Common myeloid progenitor, CD34-positive (primary cell): ENCODE data around the gene DENND1A.

Source experiments
- CTCF ChIA-PET: fragments of 350-600 bp; sonication (Branson Sonifier 250); formaldehyde crosslinking; loops from one replicate; lab custom pipeline; 2021; ENCODE audit warnings: antibody characterized with exemption; lab: Charles Lee
- POLR2A ChIA-PET: fragments of 350-600 bp; sonication (Branson Sonifier 250); formaldehyde crosslinking; loops from one replicate; lab custom pipeline; 2021; ENCODE audit warnings: antibody characterized with exemption; lab: Charles Lee
- DNase-seq, 3 donors: peaks; one replicate each; pipeline versions ENCODE4 v3.0.0 to v3.0.0-alpha.2; 2013
- H3K27ac ChIP-seq, 2 experiments: 1 replicate in 1 of 2; 2 replicates in 1 of 2; pipeline ENCODE4 v1.7.0; 2013; ENCODE audit warnings: inconsistent platforms in 2 of 2, low read length in 2 of 2, mild to moderate bottlenecking in 2 of 2, low read depth in 1 of 2, moderate library complexity in 1 of 2; ENCODE audit not compliant: severe bottlenecking in 2 of 2, insufficient read depth in 1 of 2, poor library complexity in 1 of 2
- H3K27me3 ChIP-seq, 5 experiments: replicated peaks in 2 of 5; 1 replicate in 3 of 5; 2 replicates in 2 of 5; pipeline versions ENCODE4 v1.6.1 to v1.7.0; 2013; ENCODE audit warnings: low read length in 4 of 5, mild to moderate bottlenecking in 2 of 5, moderate library complexity in 2 of 5, inconsistent platforms in 1 of 5; ENCODE audit not compliant: insufficient read depth in 5 of 5, control insufficient read depth in 4 of 5
- H3K36me3 ChIP-seq, 4 experiments: 1 replicate in 2 of 4; 2 replicates in 2 of 4; pipeline versions ENCODE4 v1.6.1 to v1.7.0; 2013; ENCODE audit warnings: low read length in 3 of 4, control low read depth in 1 of 4, mild to moderate bottlenecking in 1 of 4; ENCODE audit not compliant: control insufficient read depth in 4 of 4, insufficient read depth in 4 of 4
- H3K4me1 ChIP-seq, 4 experiments: 1 replicate in 3 of 4; 2 replicates in 1 of 4; pipeline versions ENCODE4 v1.6.1 to v1.7.1; 2013; ENCODE audit warnings: low read length in 3 of 4, mild to moderate bottlenecking in 3 of 4, control low read depth in 1 of 4, inconsistent platforms in 1 of 4, moderate library complexity in 1 of 4; ENCODE audit not compliant: control insufficient read depth in 4 of 4, insufficient read depth in 4 of 4; ENCODE audit errors: control extremely low read depth in 1 of 4
- H3K4me3 ChIP-seq, 7 experiments: 1 replicate in 4 of 7; 2 replicates in 3 of 7; pipeline versions ENCODE4 v1.5.1 to v1.7.0; 2013; ENCODE audit warnings: mild to moderate bottlenecking in 7 of 7, low read length in 6 of 7, moderate library complexity in 6 of 7, inconsistent platforms in 2 of 7, low read depth in 2 of 7, control low read depth in 1 of 7; ENCODE audit not compliant: insufficient read depth in 4 of 7, control insufficient read depth in 1 of 7; ENCODE audit errors: extremely low read depth in 1 of 7
- H3K9me3 ChIP-seq, 5 experiments: 1 replicate in 4 of 5; 2 replicates in 1 of 5; pipeline versions ENCODE4 v1.6.1 to v1.7.1; 2013; ENCODE audit warnings: low read length in 4 of 5, mild to moderate bottlenecking in 2 of 5, inconsistent platforms in 1 of 5, low read depth in 1 of 5, moderate library complexity in 1 of 5; ENCODE audit not compliant: control insufficient read depth in 4 of 5, insufficient read depth in 2 of 5; ENCODE audit errors: control extremely low read depth in 1 of 5
- WGBS: methylation state at CpG from one replicate; pipeline ENCODE4 v1.1.5; 2013; ENCODE audit not compliant: insufficient coverage; 5-methylcytosine and 5-hydroxymethylcytosine counted together

DENND1A gene

DNA sequence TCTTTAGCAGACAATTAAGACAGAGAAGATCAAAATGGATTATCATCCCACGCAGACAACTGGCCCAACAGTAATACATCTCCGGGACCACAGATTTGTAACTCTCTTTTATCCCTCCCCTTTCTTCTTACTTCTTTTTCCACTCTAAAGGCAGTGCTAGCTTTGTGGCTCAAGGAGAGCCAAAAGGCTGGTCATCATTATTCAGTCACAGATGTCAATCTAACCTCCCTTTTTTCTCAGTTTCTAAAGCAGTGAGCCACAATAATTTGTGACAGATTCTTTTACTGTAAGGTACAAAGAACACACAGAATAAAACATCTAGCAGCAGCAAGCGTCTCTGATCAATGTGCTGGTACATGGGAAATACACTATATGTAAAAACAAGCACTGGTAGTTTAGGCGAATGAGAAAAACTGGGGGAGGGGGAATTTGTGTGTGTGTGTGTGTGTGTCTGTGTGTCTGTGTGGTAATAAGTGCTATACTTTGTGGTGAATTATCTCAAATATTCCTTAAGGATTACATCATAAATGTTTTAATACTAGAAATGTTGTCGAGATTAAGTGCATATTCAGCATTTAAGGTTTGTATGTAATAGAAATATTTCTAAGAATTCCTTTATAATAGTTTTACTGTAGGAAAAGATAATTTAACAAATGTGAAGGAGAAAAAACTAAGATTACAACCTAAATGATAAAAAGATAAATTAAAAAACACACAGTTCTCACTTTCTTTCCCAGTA, 140.2 kb downstream of the DENND1A start:
- H3K27me3 ChIP-seq: no peaks in the 10 kb centered on the region
- H3K36me3 ChIP-seq: no peaks in the 10 kb centered on the region
- H3K9me3 ChIP-seq: no peaks in the 10 kb centered on the region
- 100% methylated on average over 2 of the region's 5 CpGs for WGBS
- no peak overlapping the region for H3K4me3 ChIP-seq
- POLR2A ChIA-PET: no interaction called here
- no peak overlapping the region for H3K27ac ChIP-seq
- no peak for DNase-seq
- H3K4me1 ChIP-seq: no peaks in the 10 kb centered on the region
- CTCF ChIA-PET: no interaction called here

DNA sequence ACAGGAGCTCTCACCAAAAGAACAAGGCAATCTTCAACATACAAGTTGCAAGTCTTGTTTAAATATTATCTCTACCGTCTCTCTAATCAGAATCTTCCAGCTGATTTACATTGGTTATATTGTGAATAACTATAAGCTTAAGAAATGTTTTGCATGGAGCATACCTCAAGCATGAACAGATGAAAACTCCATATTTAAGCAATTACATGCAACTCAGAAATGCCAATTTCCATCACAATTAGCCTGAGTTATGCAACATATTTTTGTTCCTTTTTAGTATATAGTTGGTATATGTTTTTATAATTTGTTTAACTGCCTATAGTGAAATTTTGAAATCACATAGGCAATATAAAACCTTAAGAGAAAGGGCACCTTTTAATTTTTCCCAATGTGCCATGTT, 142.5 kb downstream of the DENND1A start:
- no peak for DNase-seq
- no CpG with 5 or more reads among the region's 1 CpG for WGBS
- Histone ChIP-seq H3K9me3 (no peaks in the 10 kb centered on the region), H3K4me1 (no peaks in the 10 kb centered on the region), H3K4me3 (no peak overlapping the region), H3K27ac (no peak overlapping the region), H3K36me3 (no peaks in the 10 kb centered on the region), H3K27me3 (no peaks in the 10 kb centered on the region)
- CTCF ChIA-PET: interaction anchor here (0.9 kb wide), 1 partner anchor 16 kb away, joined by 3 read pairs; no protein-coding TSS in a partner anchor
- POLR2A ChIA-PET: no interaction called here

DNA sequence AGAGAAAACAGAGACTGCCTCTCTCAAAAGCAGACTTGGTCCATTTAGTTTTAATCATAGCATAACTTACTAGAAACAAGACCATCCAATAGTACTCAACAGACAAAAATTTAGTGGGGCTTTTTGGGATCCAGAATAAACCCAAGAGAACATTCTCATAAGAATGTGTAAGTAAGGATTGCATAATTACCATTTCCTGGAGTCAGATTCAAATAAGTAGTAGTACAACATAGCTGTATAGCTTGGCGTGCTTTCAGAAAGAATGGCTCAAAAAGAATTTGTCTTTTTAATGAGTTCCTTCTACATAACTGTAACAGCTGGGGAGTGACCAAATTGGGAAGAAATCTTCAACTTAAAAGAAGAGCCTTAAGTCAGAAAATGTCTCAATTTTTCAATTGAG, 145.4 kb downstream of the DENND1A start:
- Histone ChIP-seq H3K27ac (no peak overlapping the region), H3K36me3 (peaks cover 0 to 2% (median 0%) of the 10 kb centered on the region in 4 experiments), H3K27me3 (no peaks in the 10 kb centered on the region), H3K4me3 (no peak overlapping the region), H3K9me3 (no peaks in the 10 kb centered on the region), H3K4me1 (no peaks in the 10 kb centered on the region)
- CTCF ChIA-PET: no interaction called here
- WGBS: no CpG with 5 or more reads among the region's 1 CpG
- POLR2A ChIA-PET: no interaction called here
- DNase-seq: no peak

DNA sequence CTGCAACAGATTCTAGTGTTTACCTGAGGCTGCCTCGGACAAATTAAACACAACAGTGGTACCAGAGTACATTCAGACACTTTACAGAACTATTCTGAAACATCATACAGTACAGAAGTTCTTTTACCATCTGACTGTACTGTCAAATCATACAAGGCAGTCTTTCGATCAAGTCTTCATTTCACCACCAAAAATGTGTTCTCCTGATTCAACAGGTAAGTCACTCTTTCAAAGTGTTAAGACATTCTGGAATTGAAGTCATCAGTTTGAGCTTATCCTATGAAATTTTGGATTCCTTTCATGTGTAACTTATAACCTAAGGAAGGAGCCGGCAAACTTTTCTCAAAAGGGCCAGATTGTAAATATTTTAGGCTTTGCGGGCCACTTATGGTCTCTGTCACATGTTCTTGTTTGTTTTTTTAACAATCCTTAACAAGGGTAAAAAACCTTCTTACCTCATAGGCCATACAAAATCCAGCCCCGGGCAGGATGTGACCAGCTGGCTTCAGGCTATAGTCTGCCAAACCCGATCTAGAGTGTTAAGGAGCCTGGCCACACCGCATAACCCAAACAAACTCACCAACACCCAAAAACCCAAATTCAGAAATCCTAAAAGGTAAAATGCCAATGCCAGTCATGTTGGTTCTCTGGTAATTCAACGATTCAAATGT, 151.6 kb downstream of the DENND1A start:
- Histone ChIP-seq H3K4me3 (no peak overlapping the region), H3K36me3 (peaks cover 0 to 2% (median 0%) of the 10 kb centered on the region in 4 experiments), H3K4me1 (peaks cover 0 to 13% (median 5%) of the 10 kb centered on the region in 4 experiments), H3K27me3 (no peaks in the 10 kb centered on the region), H3K9me3 (no peaks in the 10 kb centered on the region), H3K27ac (no peak overlapping the region)
- ChIA-PET POLR2A (no interaction called here), CTCF (interaction anchor here (1.2 kb wide), 1 partner anchor 71 kb away, joined by 3 read pairs; no protein-coding TSS in a partner anchor)
- no peak for DNase-seq
- WGBS: 96% methylated on average over 4 of the region's 8 CpGs

DNA sequence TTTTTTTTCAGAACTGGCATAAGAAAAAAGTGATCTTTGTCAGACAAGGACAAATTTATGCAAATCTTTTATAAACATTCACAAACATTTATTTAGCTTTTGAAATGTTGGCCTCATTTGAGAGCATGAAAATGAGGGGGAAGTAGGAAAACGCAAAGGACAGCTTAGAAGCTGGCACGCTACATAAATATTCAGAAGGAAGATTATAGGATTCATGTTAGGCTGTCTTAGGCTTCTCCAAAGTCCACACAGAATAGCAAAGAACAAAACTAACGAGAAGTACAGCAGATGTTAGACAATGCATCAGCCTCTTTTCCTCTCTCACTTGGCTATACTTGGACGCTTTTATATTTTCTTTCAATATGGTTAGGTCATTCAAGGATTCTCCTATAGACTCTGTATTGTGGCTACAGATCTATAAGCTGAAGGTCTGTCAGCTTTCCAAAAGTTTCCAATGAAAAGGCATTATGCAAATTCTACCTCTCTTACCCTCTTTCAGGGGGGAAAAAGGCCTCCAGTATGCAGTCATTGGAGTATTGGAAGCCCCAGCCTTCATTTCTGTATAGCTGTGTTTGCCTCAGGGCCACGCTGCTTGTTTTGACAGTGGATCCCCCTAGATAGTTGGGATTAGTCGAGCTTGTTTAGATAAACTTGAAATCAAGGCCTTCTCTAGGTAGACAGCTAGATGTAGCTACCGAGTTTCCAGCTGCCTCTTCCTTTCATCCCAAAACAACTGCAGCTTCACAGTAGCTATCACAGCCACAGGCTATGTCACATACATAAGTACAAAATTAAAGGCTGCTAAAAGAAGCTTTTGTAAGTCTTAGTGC, 153.0 kb downstream of the DENND1A start:
- POLR2A ChIA-PET: interaction anchor here (0.7 kb wide), 1 partner anchor 11 kb away, joined by 4 read pairs; no protein-coding TSS in a partner anchor
- Histone ChIP-seq H3K4me3 (peak overlapping the region in 1 of 7 experiments; percentile 9), H3K27ac (no peak overlapping the region), H3K9me3 (no peaks in the 10 kb centered on the region), H3K4me1 (peaks cover 0 to 18% (median 8%) of the 10 kb centered on the region in 4 experiments), H3K36me3 (peaks cover 0 to 2% (median 0%) of the 10 kb centered on the region in 4 experiments), H3K27me3 (no peaks in the 10 kb centered on the region)
- CTCF ChIA-PET: interaction anchor here (0.6 to 1.3 kb wide), 5 partner anchors 9 to 741 kb away, joined by 3 to 4 read pairs (median 3); no protein-coding TSS in a partner anchor
- no peak for DNase-seq
- WGBS: 100% methylated on average over 2 of the region's 7 CpGs

DNA sequence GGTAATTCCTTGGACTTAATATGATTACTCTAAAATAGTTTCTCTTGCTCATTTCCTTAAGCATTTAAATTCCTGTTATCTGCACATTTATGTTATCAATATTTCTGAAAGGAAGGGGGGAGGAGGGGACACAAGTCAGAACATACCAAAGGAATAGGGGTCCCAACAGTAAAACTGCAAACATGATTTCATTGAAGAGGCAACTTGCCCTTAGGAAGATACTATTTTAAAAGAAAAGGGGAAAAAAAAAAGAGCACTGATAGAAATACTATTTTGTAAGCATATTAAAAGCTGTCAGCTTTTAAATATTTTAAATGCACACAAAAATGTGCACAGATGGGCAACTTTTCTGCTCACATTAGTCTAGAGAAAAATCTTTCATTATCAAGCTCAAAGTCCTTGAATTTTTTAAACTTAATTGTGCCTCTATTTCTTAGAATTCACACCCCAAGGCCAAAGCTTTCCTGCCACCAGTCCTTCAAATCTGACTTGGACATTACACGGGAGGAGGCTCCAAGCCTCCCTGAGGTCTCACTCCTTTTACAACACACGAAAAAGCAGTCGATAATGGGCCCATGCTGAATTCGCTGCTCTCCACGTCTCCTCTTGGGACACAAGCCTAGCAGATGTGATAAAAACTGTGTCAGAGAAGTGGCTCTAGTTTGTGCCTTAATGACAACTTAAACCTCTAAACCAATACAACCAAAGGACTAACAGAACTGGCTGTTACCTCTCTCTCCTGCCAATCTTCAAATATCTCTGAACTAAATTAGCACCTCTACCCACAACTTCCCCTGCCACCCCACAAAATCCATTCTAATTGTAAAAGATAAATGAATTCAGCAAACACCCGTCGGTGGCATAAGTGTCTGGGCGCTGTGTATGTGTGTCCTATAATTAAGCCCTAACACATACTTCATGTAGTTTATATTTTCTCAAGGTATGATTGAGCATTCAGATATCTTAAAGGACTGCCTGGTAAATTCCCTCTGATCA, 154.3 kb downstream of the DENND1A start:
- peak in 2 of 3 donors; percentile 10 to 24 for DNase-seq
- ChIA-PET CTCF (no interaction called here), POLR2A (no interaction called here)
- no peaks in the 10 kb centered on the region for H3K27me3 ChIP-seq
- H3K4me1 ChIP-seq: peaks cover 0 to 18% (median 8%) of the 10 kb centered on the region in 4 experiments
- H3K36me3 ChIP-seq: no peaks in the 10 kb centered on the region
- H3K9me3 ChIP-seq: no peaks in the 10 kb centered on the region
- no peak overlapping the region for H3K27ac ChIP-seq
- 82% methylated on average over 4 of the region's 8 CpGs for WGBS
- H3K4me3 ChIP-seq: no peak overlapping the region
